GM19025 (cell line): Measurements from ENCODE around the gene PPP1R1A.

Experiments used
- ATAC-seq: cut with Tn5 transposase; IDR thresholded peaks from one replicate; pipeline ENCODE4 v1.9.1; 2021; ENCODE audit warnings: mild to moderate bottlenecking, low read depth, moderate library complexity; ENCODE audit not compliant: unreplicated experiment

Gene PPP1R1A

GRCh38 chr12:54604436-54604835 lies 16.0 kb upstream of the PPP1R1A start:
- no peak for ATAC-seq

GRCh38 chr12:54603872-54604271 lies 15.4 kb upstream of the PPP1R1A start:
- no peak for ATAC-seq

- ATAC-seq: peak; percentile 85
Measured at GRCh38 chr12:54603173-54603814, 14.8 kb upstream of the PPP1R1A start.

- ATAC-seq: no peak
Measured at GRCh38 chr12:54602661-54603060, 14.2 kb upstream of the PPP1R1A start.

- no peak for ATAC-seq
Measured at GRCh38 chr12:54601841-54602240, 13.4 kb upstream of the PPP1R1A start.

- no peak for ATAC-seq
Measured at GRCh38 chr12:54598970-54599369, 10.5 kb upstream of the PPP1R1A start.

- ATAC-seq: no peak
Measured at GRCh38 chr12:54596526-54596946, 8.1 kb upstream of the PPP1R1A start.

- no peak for ATAC-seq
Measured at GRCh38 chr12:54595471-54595870, 7.0 kb upstream of the PPP1R1A start.

- ATAC-seq: no peak
Measured at GRCh38 chr12:54593725-54594124, 5.3 kb upstream of the PPP1R1A start.

- no peak for ATAC-seq
Measured at GRCh38 chr12:54593135-54593534, 4.7 kb upstream of the PPP1R1A start.

GRCh38 chr12:54592316-54592715 lies 3.9 kb upstream of the PPP1R1A start:
- ATAC-seq: no peak

GRCh38 chr12:54590978-54591591 lies 2.6 kb upstream of the PPP1R1A start:
- no peak for ATAC-seq

- ATAC-seq: no peak
Measured at GRCh38 chr12:54589964-54590363, 1.5 kb upstream of the PPP1R1A start.

- ATAC-seq: no peak
Measured at GRCh38 chr12:54588890-54589267, 420 bp upstream of the PPP1R1A start.

GRCh38 chr12:54587315-54587873 lies 1.1 kb downstream of the PPP1R1A start:
- ATAC-seq: no peak

- ATAC-seq: no peak
Measured at GRCh38 chr12:54586620-54587019, 1.8 kb downstream of the PPP1R1A start.

- no peak for ATAC-seq
Measured at GRCh38 chr12:54585243-54585642, 3.2 kb downstream of the PPP1R1A start.

- ATAC-seq: no peak
Measured at GRCh38 chr12:54584128-54584527, 4.3 kb downstream of the PPP1R1A start.

GRCh38 chr12:54583726-54584125 lies 4.7 kb downstream of the PPP1R1A start:
- ATAC-seq: no peak

- ATAC-seq: no peak
Measured at GRCh38 chr12:54581412-54581811, 7.0 kb downstream of the PPP1R1A start.

- ATAC-seq: peak; percentile 97
Measured at GRCh38 chr12:54579696-54580333, 8.6 kb downstream of the PPP1R1A start.

- peak; percentile 27 for ATAC-seq
Measured at GRCh38 chr12:54579258-54579657, 9.2 kb downstream of the PPP1R1A start.
